NCI-H82 treated with DMSO at 0.1 percent for 48 hours (cell line): ENCODE data around the gene TLCD3A.
A peak's percentile ranks its signal among the peaks of the same experiment; 100 is the strongest.
"Not testable (repeated sequence)": the region's sequence is repeated elsewhere in the genome, so short reads cannot be mapped to it uniquely, and the experiment has no call there.

Source experiments
- DNase-seq: peaks from one replicate; lab custom pipeline; 2025; ENCODE audit not compliant: unreplicated experiment; lab: John Stamatoyannopoulos, UW

TLCD3A gene

GRCh38 chr17:732067-732901 is at the start of gene TLCD3A:
Gene TLCD3A (plus strand): TSS chr17:732596. CDS start chr17:732648, 52 bp downstream.
- DNase-seq = no peak

- no peak for DNase-seq
Observed at GRCh38 chr17:683040-683439, 49.4 kb upstream of the TLCD3A start.

GRCh38 chr17:683499-684254 is 48.7 kb upstream of the TLCD3A start:
- no peak for DNase-seq

GRCh38 chr17:685006-685405 is 47.4 kb upstream of the TLCD3A start:
- DNase-seq = no peak

- DNase-seq = no peak
Observed at GRCh38 chr17:688100-688989, 44.1 kb upstream of the TLCD3A start.

- no peak for DNase-seq
Observed at GRCh38 chr17:689556-690275, 42.7 kb upstream of the TLCD3A start.

- no peak for DNase-seq
Observed at GRCh38 chr17:690361-690760, 42.0 kb upstream of the TLCD3A start.

GRCh38 chr17:691423-691822 is 41.0 kb upstream of the TLCD3A start:
- DNase-seq = no peak

GRCh38 chr17:692116-692515 is 40.3 kb upstream of the TLCD3A start:
- no peak for DNase-seq

- DNase-seq = no peak
Observed at GRCh38 chr17:693791-694638, 38.4 kb upstream of the TLCD3A start.

GRCh38 chr17:696369-696768 is 36.0 kb upstream of the TLCD3A start:
- DNase-seq = no peak

GRCh38 chr17:697682-698081 is 34.7 kb upstream of the TLCD3A start:
- DNase-seq = no peak

- DNase-seq = not testable (repeated sequence)
Observed at GRCh38 chr17:698096-698495, 34.3 kb upstream of the TLCD3A start.

GRCh38 chr17:699345-699744 is 33.1 kb upstream of the TLCD3A start:
- no peak for DNase-seq

- DNase-seq = peak; percentile 36
Observed at GRCh38 chr17:700504-701094, 31.8 kb upstream of the TLCD3A start.

- DNase-seq = no peak
Observed at GRCh38 chr17:703081-703875, 29.1 kb upstream of the TLCD3A start.

- no peak for DNase-seq
Observed at GRCh38 chr17:704111-704864, 28.1 kb upstream of the TLCD3A start.

- no peak for DNase-seq
Observed at GRCh38 chr17:705011-705410, 27.4 kb upstream of the TLCD3A start.
